Measurements from ENCODE around the gene POLH.
"Not testable (repeated sequence)": the region's sequence is repeated elsewhere in the genome, so short reads cannot be mapped to it uniquely, and the experiment has no call there.

Gene POLH

GRCh38 chr6:43629505-43630300, 53.7 kb downstream of the POLH start:
- peak; percentile 48 to 82 for DNase-seq (ENCODE audit: low read depth in 1 of 2, low spot score in 1 of 2)

- DNase-seq (ENCODE audit: low read depth in 1 of 2, low spot score in 1 of 2): no peak
These were observed 55.1 kb downstream of the POLH start for GRCh38 chr6:43630980-43631619.

GRCh38 chr6:43633002-43633401, 57.0 kb downstream of the POLH start:
- not testable (repeated sequence) for DNase-seq (ENCODE audit: low read depth in 1 of 2, low spot score in 1 of 2)

- no peak for DNase-seq (ENCODE audit: low read depth in 1 of 2, low spot score in 1 of 2)
These were observed 58.8 kb downstream of the POLH start for GRCh38 chr6:43634702-43635303.

GRCh38 chr6:43635387-43636307, 59.7 kb downstream of the POLH start, which contains the start of gene MAD2L1BP:
MAD2L1BP (plus strand) TSS chr6:43635840; CDS start chr6:43635876, 36 bp downstream.
- DNase-seq (ENCODE audit: low read depth in 1 of 2, low spot score in 1 of 2): peak; percentile 70 to 78

GRCh38 chr6:43636308-43636659, 60.3 kb downstream of the POLH start:
- DNase-seq (ENCODE audit: low read depth in 1 of 2, low spot score in 1 of 2): no peak

- DNase-seq (ENCODE audit: low read depth in 1 of 2, low spot score in 1 of 2): no peak
These were observed 64.2 kb downstream of the POLH start for GRCh38 chr6:43639984-43640800.

GRCh38 chr6:43644940-43645612, 69.1 kb downstream of the POLH start, which contains the start of gene RSPH9:
RSPH9 (plus strand) TSS chr6:43645036; CDS start chr6:43645099, 63 bp downstream.
- DNase-seq (ENCODE audit: low read depth in 1 of 2, low spot score in 1 of 2): peak; percentile 18 to 50

GRCh38 chr6:43645613-43645964, 69.6 kb downstream of the POLH start:
- DNase-seq (ENCODE audit: low read depth in 1 of 2, low spot score in 1 of 2): no peak

- DNase-seq (ENCODE audit: low read depth in 1 of 2, low spot score in 1 of 2): no peak
These were observed 71.6 kb downstream of the POLH start for GRCh38 chr6:43647613-43648012.

GRCh38 chr6:43648248-43648647, 72.3 kb downstream of the POLH start:
- DNase-seq (ENCODE audit: low read depth in 1 of 2, low spot score in 1 of 2): no peak

GRCh38 chr6:43652822-43653221, 76.8 kb downstream of the POLH start:
- not testable (repeated sequence) for DNase-seq (ENCODE audit: low read depth in 1 of 2, low spot score in 1 of 2)

- no peak for DNase-seq (ENCODE audit: low read depth in 1 of 2, low spot score in 1 of 2)
These were observed 81.3 kb downstream of the POLH start for GRCh38 chr6:43657221-43657802.

GRCh38 chr6:43658161-43658560, 82.2 kb downstream of the POLH start:
- DNase-seq (ENCODE audit: low read depth in 1 of 2, low spot score in 1 of 2): no peak

GRCh38 chr6:43662948-43663347, 87.0 kb downstream of the POLH start:
- DNase-seq (ENCODE audit: low read depth in 1 of 2, low spot score in 1 of 2): not testable (repeated sequence)

Data from activated T-helper 1 cell treated with anti-CD3 and anti-CD28 coated beads, Interleukin-2, amount 50 U/mL, for 16 hours (primary cell).